T-cell (primary cell): ENCODE measurements around the gene PCDH9. TPM values are rescaled to one million over a fixed set of nuclear protein-coding genes. Genes with fewer than 3 reads are reported as not detected.
A peak's percentile ranks its signal among the peaks of the same experiment; 100 is the strongest.

ENCODE experiments used
- ATAC-seq, 4 experiments: fragments of 200-7000 bp in 3 of 4; fragments of 150-1000 bp in 1 of 4; cut with Tn5 transposase; replicated peaks in 1 of 4; 1 replicate in 3 of 4; 2 replicates in 1 of 4; pipeline ENCODE4 v1.10.0; 2021; ENCODE audit warnings: moderate library complexity in 3 of 4, mild to moderate bottlenecking in 2 of 4, moderate number of reproducible peaks in 1 of 4
- CTCF ChIA-PET, 2 donors: fragments of 300-600 bp; sonication (Branson Sonifier 250); formaldehyde crosslinking; loops; one replicate each; lab custom pipeline; 2022; ENCODE audit warnings: antibody characterized with exemption in 2 of 2; lab: Charles Lee
- POLR2A ChIA-PET, 2 donors: fragments of 300-600 bp; sonication (Branson Sonifier 250); formaldehyde crosslinking; loops; one replicate each; lab custom pipeline; 2022; ENCODE audit warnings: antibody characterized with exemption in 2 of 2; lab: Charles Lee
- DNase-seq, 35 experiments: peaks; one replicate each; pipeline versions ENCODE4 v3.0.0 to v3.0.0-alpha.2; 2013 to 2023
- H3K27ac ChIP-seq: one replicate; pipeline ENCODE4 v1.5.1; 2013; ENCODE audit warnings: low read length
- H3K27me3 ChIP-seq, 2 experiments: replicated peaks in 1 of 2; 1 replicate in 1 of 2; 2 replicates in 1 of 2; pipeline versions ENCODE4 v1.6.1 to v1.7.0; 2013; ENCODE audit warnings: low read length in 1 of 2, mixed read lengths in 1 of 2; ENCODE audit not compliant: control insufficient read depth in 2 of 2, insufficient read depth in 2 of 2; ENCODE audit errors: extremely low read depth in 1 of 2
- H3K36me3 ChIP-seq, 2 donors: 1 replicate in 1 of 2; 2 replicates in 1 of 2; pipeline versions ENCODE4 v1.6.1 to v1.7.0; 2013; ENCODE audit warnings: low read length in 1 of 2; ENCODE audit not compliant: control insufficient read depth in 2 of 2, insufficient read depth in 1 of 2; ENCODE audit errors: extremely low read depth in 1 of 2
- H3K4me1 ChIP-seq, 2 experiments: 1 replicate in 1 of 2; 2 replicates in 1 of 2; pipeline versions ENCODE4 v1.6.1 to v1.7.0; 2013; ENCODE audit warnings: low read length in 2 of 2, mixed read lengths in 1 of 2; ENCODE audit not compliant: insufficient read depth in 2 of 2, control insufficient read depth in 1 of 2; ENCODE audit errors: extremely low read depth in 1 of 2
- H3K4me3 ChIP-seq, 2 donors: 1 replicate in 1 of 2; 2 replicates in 1 of 2; pipeline versions ENCODE4 v1.5.1 to v1.7.0; 2013; ENCODE audit warnings: mild to moderate bottlenecking in 2 of 2, low read length in 1 of 2, moderate library complexity in 1 of 2; ENCODE audit not compliant: control insufficient read depth in 1 of 2; ENCODE audit errors: extremely low read depth in 1 of 2
- H3K9me3 ChIP-seq: 2 replicates; pipeline ENCODE4 v1.7.0; 2013
- H3K27ac Mint-ChIP-seq, 2 donors: one replicate each; pipeline ENCODE4 v1.8.0; 2020 to 2021; ENCODE audit warnings: mild to moderate bottlenecking in 2 of 2, mixed read lengths in 2 of 2
- H3K27me3 Mint-ChIP-seq, 2 donors: one replicate each; pipeline ENCODE4 v1.8.0; 2021 to 2022; ENCODE audit warnings: mixed read lengths in 2 of 2
- H3K36me3 Mint-ChIP-seq: one replicate; pipeline ENCODE4 v1.8.0; 2021; ENCODE audit warnings: mixed read lengths
- H3K4me1 Mint-ChIP-seq, 3 donors: one replicate each; pipeline ENCODE4 v1.8.0; 2020 to 2022; ENCODE audit warnings: mixed read lengths in 3 of 3, mild to moderate bottlenecking in 1 of 3
- H3K4me3 Mint-ChIP-seq, 3 donors: one replicate each; pipeline ENCODE4 v1.8.0; 2020 to 2022; ENCODE audit warnings: mild to moderate bottlenecking in 3 of 3, mixed read lengths in 3 of 3, moderate library complexity in 3 of 3
- H3K9me3 Mint-ChIP-seq, 3 donors: one replicate each; pipeline ENCODE4 v1.8.0; 2020 to 2022; ENCODE audit warnings: mixed read lengths in 3 of 3
- WGBS: methylation state at CpG from one replicate; pipeline ENCODE4 v1.1.5; 2013; ENCODE audit warnings: missing lambda C conversion rate; ENCODE audit not compliant: insufficient coverage; 5-methylcytosine and 5-hydroxymethylcytosine counted together
- total RNA-seq, 35 experiments: library from RNA in 6 of 35; stranded (reverse) in 6 of 35; fragments of 120-200 nt in 1 of 35; gene quantifications; one replicate each; pipeline versions ENCODE4 v1.2.1 to v1.2.4 and lab custom pipeline; 2013 to 2026

The PCDH9 gene
- total RNA-seq, 5 donors from 2014 or later (not counting 1 experiment from before 2014, with no cell fraction given), result 0.38 to 1.3 (median 0.53) TPM

DNA sequence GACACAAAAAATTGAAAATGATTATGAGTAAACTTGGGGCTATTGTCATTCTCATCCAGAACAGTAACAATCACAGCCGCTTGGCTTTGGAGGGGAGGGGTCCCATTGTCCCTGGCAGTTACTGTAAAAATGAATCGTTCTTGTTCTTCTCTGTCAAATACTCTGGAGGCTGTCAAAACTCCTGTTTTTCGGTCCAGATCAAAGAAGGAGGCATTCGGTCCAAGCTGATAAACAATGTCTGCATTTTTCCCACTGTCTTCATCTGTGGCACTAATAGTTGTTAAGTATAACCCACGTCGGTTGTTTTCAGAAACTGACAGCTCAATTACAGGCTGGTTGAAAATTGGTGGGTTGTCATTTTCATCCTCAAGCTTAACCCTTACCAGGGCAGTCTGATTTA, 3.4 kb downstream of the PCDH9 start:
- no peaks in the 10 kb centered on the region for H3K9me3 ChIP-seq
- H3K36me3 ChIP-seq, result no peaks in the 10 kb centered on the region
- Mint-ChIP-seq H3K27me3 (peaks cover 0 to 12% of the 10 kb centered on the region in 2 donors), H3K9me3 (no peaks in the 10 kb centered on the region), H3K36me3 (no peaks in the 10 kb centered on the region), H3K27ac (no peak overlapping the region), H3K4me3 (no peak overlapping the region), H3K4me1 (peaks cover 15 to 17% (median 16%) of the 10 kb centered on the region in 3 donors)
- no peak overlapping the region for H3K27ac ChIP-seq
- ChIA-PET POLR2A (no interaction called here), CTCF (no interaction called here)
- peaks cover 14 to 21% of the 10 kb centered on the region in 2 experiments for H3K4me1 ChIP-seq
- H3K4me3 ChIP-seq, result no peak overlapping the region
- 83% methylated on average over 1 of the region's 6 CpGs for WGBS
- H3K27me3 ChIP-seq, result peaks cover 0 to 9% of the 10 kb centered on the region in 2 experiments
- DNase-seq (no peak), ATAC-seq (no peak)

DNA sequence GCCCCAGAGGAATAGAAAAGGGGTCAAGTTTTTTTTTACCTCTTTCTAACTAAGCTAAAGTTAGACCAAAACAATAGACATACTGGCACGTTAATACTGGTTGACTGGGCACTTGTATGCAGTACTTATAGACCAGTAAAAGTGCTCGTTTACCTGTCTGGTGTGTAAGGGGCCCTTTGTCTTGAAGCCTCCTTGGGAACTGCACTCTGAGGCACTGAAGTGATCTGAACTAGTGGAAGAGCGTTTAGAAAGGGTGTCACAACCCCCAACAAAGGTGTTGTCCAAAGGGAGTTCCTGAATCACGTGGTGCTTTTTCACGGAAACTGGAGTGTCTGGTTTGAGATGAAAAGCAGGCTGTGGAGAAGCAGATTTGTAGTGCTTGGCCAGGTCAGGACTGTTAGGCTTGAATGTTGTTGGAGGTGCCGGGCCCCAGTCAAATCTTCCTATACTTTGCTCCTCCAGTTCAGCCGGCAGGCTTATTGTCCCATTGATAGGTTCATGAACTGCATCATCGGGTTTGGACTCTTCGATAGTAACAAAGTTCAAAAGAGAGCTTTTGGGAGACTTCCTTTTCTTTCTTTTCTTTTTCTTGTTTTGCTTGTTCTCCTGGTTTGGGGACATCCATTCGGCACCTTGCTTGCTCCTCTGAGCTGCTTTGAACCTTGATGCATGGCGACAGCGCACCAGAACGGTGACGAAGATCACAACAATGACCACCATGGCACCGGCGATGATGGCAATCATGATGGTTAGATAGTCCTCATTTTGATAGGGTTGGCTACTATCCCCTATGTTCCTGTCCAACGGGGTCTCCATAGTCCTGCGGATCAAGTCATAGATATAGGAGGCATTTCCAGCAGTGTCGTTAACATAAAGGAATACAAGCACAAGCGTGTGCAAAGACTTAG, 4.6 kb downstream of the PCDH9 start:
- Histone ChIP-seq H3K9me3 (no peaks in the 10 kb centered on the region), H3K4me3 (no peak overlapping the region), H3K36me3 (no peaks in the 10 kb centered on the region), H3K27me3 (peaks cover 0 to 2% of the 10 kb centered on the region in 2 experiments), H3K27ac (no peak overlapping the region), H3K4me1 (peaks cover 11 to 14% of the 10 kb centered on the region in 2 experiments)
- peaks cover 0 to 9% of the 10 kb centered on the region in 2 donors for H3K27me3 Mint-ChIP-seq
- DNase-seq (no peak), ATAC-seq (no peak)
- no peaks in the 10 kb centered on the region for H3K9me3 Mint-ChIP-seq
- ChIA-PET CTCF (no interaction called here), POLR2A (no interaction called here)
- H3K4me3 Mint-ChIP-seq, result no peak overlapping the region
- H3K27ac Mint-ChIP-seq, result no peak overlapping the region
- H3K4me1 Mint-ChIP-seq, result peaks cover 7 to 11% (median 9%) of the 10 kb centered on the region in 3 donors
- H3K36me3 Mint-ChIP-seq, result no peaks in the 10 kb centered on the region
- 89% methylated on average over 11 of the region's 20 CpGs for WGBS

DNA sequence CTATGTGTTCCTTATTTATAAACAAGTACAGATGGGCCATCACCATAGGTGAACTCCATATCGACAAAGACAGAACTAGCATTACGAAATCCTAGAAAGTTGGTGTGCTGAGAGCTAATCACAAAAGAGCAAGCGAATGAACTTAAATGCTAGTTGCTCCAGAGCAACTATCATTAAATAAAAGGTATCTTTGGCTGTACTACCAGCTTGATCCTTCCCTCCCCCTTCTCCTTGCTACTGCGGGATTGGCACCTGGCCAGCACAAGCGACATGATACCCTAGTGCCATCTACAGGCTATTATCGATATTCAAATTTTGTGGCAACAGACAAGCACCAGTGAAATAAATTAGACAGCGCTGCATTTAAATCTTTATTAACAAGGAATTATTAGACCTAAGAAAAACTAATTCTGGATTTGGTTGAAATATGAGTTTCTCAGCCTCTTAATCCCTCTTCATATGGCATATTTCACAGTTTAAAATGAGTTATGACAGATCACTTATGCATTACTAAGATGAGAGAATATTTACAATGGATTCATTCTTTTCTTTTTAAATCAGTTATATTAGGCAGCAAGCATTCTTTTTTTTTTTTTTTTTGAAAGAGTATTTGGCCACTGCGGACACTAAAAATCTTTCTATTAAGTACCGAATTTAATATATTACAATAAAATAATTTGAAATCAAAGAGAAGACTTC, 5.8 kb downstream of the PCDH9 start:
- Histone ChIP-seq H3K4me3 (no peak overlapping the region), H3K27ac (no peak overlapping the region), H3K4me1 (peaks cover 4 to 6% of the 10 kb centered on the region in 2 experiments), H3K9me3 (no peaks in the 10 kb centered on the region), H3K36me3 (no peaks in the 10 kb centered on the region), H3K27me3 (peaks cover 0 to 2% of the 10 kb centered on the region in 2 experiments)
- H3K9me3 Mint-ChIP-seq, result no peaks in the 10 kb centered on the region
- ChIA-PET CTCF (interaction anchor here in 1 of 2 donors (0.9 kb wide), 1 partner anchor 14 kb away, joined by 3 read pairs; no protein-coding TSS in a partner anchor), POLR2A (no interaction called here)
- no peak overlapping the region for H3K27ac Mint-ChIP-seq
- DNase-seq (peak in 31 of 35 experiments; percentile 6 to 73 (median 30)), ATAC-seq (peak in 3 of 4 experiments; percentile 36 to 77 (median 56))
- peaks cover 0 to 9% of the 10 kb centered on the region in 2 donors for H3K27me3 Mint-ChIP-seq
- H3K36me3 Mint-ChIP-seq, result no peaks in the 10 kb centered on the region
- peaks cover 7 to 11% (median 9%) of the 10 kb centered on the region in 3 donors for H3K4me1 Mint-ChIP-seq
- WGBS, result no CpG with 5 or more reads among the region's 9 CpGs
- no peak overlapping the region for H3K4me3 Mint-ChIP-seq

DNA sequence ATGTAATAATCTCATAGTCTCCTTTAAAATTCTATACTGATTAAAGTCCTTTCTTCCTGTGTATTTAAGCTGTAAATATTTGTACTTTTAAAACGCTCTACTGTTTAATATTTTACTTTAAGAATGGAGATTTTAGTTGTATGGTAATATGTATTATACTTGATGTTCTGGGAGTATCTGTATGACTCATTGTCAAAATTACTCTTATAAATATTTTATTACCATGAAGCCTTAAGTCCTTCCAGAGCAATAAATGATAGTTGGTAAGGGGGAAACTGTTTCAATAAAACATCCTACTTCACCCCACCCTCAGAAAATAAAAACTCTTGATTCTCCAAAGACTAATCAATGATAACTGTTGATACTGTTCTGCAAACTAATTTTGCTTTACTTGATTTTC, 6.4 kb downstream of the PCDH9 start:
- Mint-ChIP-seq H3K27ac (no peak overlapping the region), H3K4me3 (no peak overlapping the region), H3K4me1 (peaks cover 7 to 11% (median 9%) of the 10 kb centered on the region in 3 donors), H3K9me3 (no peaks in the 10 kb centered on the region), H3K36me3 (no peaks in the 10 kb centered on the region), H3K27me3 (peaks cover 0 to 9% of the 10 kb centered on the region in 2 donors)
- no peaks in the 10 kb centered on the region for H3K36me3 ChIP-seq
- H3K9me3 ChIP-seq, result no peaks in the 10 kb centered on the region
- no peaks in the 10 kb centered on the region for H3K27me3 ChIP-seq
- peaks cover under 1 to 4% of the 10 kb centered on the region in 2 experiments for H3K4me1 ChIP-seq
- ChIA-PET CTCF (interaction anchor here in 1 of 2 donors (0.9 kb wide), 1 partner anchor 15 kb away, joined by 3 read pairs; no protein-coding TSS in a partner anchor), POLR2A (no interaction called here)
- DNase-seq (no peak), ATAC-seq (no peak)
- no peak overlapping the region for H3K27ac ChIP-seq
- H3K4me3 ChIP-seq, result no peak overlapping the region
- no CpG with 5 or more reads among the region's 1 CpG for WGBS

DNA sequence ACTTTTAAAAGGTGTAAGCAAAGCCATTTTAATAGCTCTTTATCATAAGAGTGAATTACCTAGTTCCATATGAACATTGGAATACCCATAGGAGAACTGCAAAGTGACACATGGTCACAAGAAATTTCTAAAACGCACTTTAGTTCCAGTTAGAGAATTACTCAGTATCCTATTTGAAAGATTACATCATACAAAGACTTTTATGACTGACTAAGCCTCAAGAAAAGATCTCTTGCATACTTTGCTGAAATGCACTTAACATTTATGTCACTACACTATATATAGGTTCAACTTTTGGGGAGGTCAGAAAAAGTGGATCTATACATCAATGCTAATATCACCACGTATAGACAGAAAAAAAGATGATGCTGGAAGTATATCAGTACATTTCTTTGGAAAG, 7.1 kb downstream of the PCDH9 start:
- H3K36me3 Mint-ChIP-seq, result no peaks in the 10 kb centered on the region
- no peak for DNase-seq
- WGBS, result 33% methylated on average over 1 of the region's 2 CpGs
- Histone ChIP-seq H3K4me1 (peaks cover 0 to 4% of the 10 kb centered on the region in 2 experiments), H3K4me3 (no peak overlapping the region), H3K9me3 (no peaks in the 10 kb centered on the region), H3K36me3 (no peaks in the 10 kb centered on the region), H3K27me3 (no peaks in the 10 kb centered on the region), H3K27ac (no peak overlapping the region)
- ChIA-PET POLR2A (no interaction called here), CTCF (no interaction called here)
- no peaks in the 10 kb centered on the region for H3K9me3 Mint-ChIP-seq
- peaks cover 0 to 9% of the 10 kb centered on the region in 2 donors for H3K27me3 Mint-ChIP-seq
- H3K4me1 Mint-ChIP-seq, result peaks cover 7 to 11% (median 9%) of the 10 kb centered on the region in 3 donors
- H3K4me3 Mint-ChIP-seq, result no peak overlapping the region
- no peak overlapping the region for H3K27ac Mint-ChIP-seq
- ATAC-seq, result no peak

DNA sequence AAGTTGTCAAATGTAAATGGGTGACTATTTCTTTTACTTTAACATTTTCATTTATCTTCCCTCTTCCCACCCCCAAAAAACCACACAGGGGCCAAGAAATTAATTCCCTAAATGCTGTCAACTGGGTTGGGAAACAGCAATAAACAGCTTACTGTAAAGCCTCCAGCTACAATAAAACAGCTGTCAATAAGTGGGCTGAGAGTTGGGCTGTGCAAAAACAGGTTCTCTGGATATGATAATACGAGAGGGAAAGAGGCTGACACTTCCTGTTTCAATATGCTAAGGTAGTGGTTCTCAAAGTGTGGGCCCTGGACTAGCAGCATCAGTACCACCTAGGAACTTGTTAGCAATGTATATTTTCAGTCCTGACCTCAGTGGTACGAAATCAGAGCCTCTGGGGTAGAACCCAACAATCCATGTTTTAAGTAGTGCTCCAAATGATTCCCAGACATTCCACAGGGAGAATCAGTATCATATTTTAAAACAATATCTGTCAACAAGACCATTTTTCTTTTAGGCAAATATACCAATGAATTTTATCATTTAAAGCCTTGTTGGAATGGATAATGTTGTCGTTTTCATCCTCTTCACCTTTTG, 8.4 kb downstream of the PCDH9 start:
- peaks cover 0 to 4% of the 10 kb centered on the region in 2 donors for H3K27me3 Mint-ChIP-seq
- no peaks in the 10 kb centered on the region for H3K36me3 Mint-ChIP-seq
- ChIA-PET CTCF (no interaction called here), POLR2A (no interaction called here)
- no peak overlapping the region for H3K4me3 Mint-ChIP-seq
- no peak for ATAC-seq
- H3K27ac ChIP-seq, result no peak overlapping the region
- WGBS, result 80% methylated on average over 1 of the region's 3 CpGs
- no peaks in the 10 kb centered on the region for H3K36me3 ChIP-seq
- H3K4me3 ChIP-seq, result no peak overlapping the region
- peaks cover 0 to 4% of the 10 kb centered on the region in 2 experiments for H3K4me1 ChIP-seq
- H3K27ac Mint-ChIP-seq, result no peak overlapping the region
- H3K9me3 ChIP-seq, result no peaks in the 10 kb centered on the region
- H3K27me3 ChIP-seq, result no peaks in the 10 kb centered on the region
- no peak for DNase-seq
- H3K9me3 Mint-ChIP-seq, result no peaks in the 10 kb centered on the region
- H3K4me1 Mint-ChIP-seq, result peaks cover 7 to 11% (median 7%) of the 10 kb centered on the region in 3 donors
